ENCODE data around the gene RAPSN.
"Not testable (repeated sequence)": the region's sequence is repeated elsewhere in the genome, so short reads cannot be mapped to it uniquely, and the experiment has no call there.

RAPSN gene

GRCh38 chr11:47454258-47454671 is 5.3 kb upstream of the RAPSN start:
- DNase-seq (ENCODE audit: low read depth) = peak; percentile 62
- TF ChIP-seq CTCF (IDR thresholded peaks at IDR 0.05; ENCODE audit: control insufficient read depth, insufficient read depth, low read depth, low read length, missing control alignments) = peak; percentile 87

GRCh38 chr11:47453365-47453764 is 4.4 kb upstream of the RAPSN start:
- no peak for TF ChIP-seq CTCF (IDR thresholded peaks at IDR 0.05; ENCODE audit: control insufficient read depth, insufficient read depth, low read depth, low read length, missing control alignments)
- DNase-seq (ENCODE audit: low read depth) = no peak
- no peak overlapping the region for H3K4me3 ChIP-seq (ENCODE audit: control insufficient read depth, low read depth, low read length)

More at GRCh38 chr11:47454258-47454671, 5.3 kb upstream of the RAPSN start:
- H3K4me3 ChIP-seq (ENCODE audit: control insufficient read depth, low read depth, low read length) = not testable (repeated sequence)

- H3K4me3 ChIP-seq (ENCODE audit: control insufficient read depth, low read depth, low read length) = no peak overlapping the region
- DNase-seq (ENCODE audit: low read depth) = no peak
- no peak for TF ChIP-seq CTCF (IDR thresholded peaks at IDR 0.05; ENCODE audit: control insufficient read depth, insufficient read depth, low read depth, low read length, missing control alignments)
Measured at GRCh38 chr11:47451990-47452389, 3.1 kb upstream of the RAPSN start.

- no peak for TF ChIP-seq CTCF (IDR thresholded peaks at IDR 0.05; ENCODE audit: control insufficient read depth, insufficient read depth, low read depth, low read length, missing control alignments)
- no peak overlapping the region for H3K4me3 ChIP-seq (ENCODE audit: control insufficient read depth, low read depth, low read length)
- DNase-seq (ENCODE audit: low read depth) = no peak
Measured at GRCh38 chr11:47451436-47451835, 2.5 kb upstream of the RAPSN start.

GRCh38 chr11:47449541-47449940 is 605 bp upstream of the RAPSN start:
- TF ChIP-seq CTCF (IDR thresholded peaks at IDR 0.05; ENCODE audit: control insufficient read depth, insufficient read depth, low read depth, low read length, missing control alignments) = no peak
- H3K4me3 ChIP-seq (ENCODE audit: control insufficient read depth, low read depth, low read length) = no peak overlapping the region
- no peak for DNase-seq (ENCODE audit: low read depth)

- TF ChIP-seq CTCF (IDR thresholded peaks at IDR 0.05; ENCODE audit: control insufficient read depth, insufficient read depth, low read depth, low read length, missing control alignments) = no peak
- DNase-seq (ENCODE audit: low read depth) = no peak
- H3K4me3 ChIP-seq (ENCODE audit: control insufficient read depth, low read depth, low read length) = no peak overlapping the region
Measured at GRCh38 chr11:47447906-47448305, 1.0 kb downstream of the RAPSN start.

- no peak overlapping the region for H3K4me3 ChIP-seq (ENCODE audit: control insufficient read depth, low read depth, low read length)
- TF ChIP-seq CTCF (IDR thresholded peaks at IDR 0.05; ENCODE audit: control insufficient read depth, insufficient read depth, low read depth, low read length, missing control alignments) = no peak
- DNase-seq (ENCODE audit: low read depth) = no peak
Measured at GRCh38 chr11:47446833-47447232, 2.1 kb downstream of the RAPSN start.

All from AG09309 (cell line).